ENCODE measurements around the gene UNC93B1. TPM values are rescaled to one million over a fixed set of nuclear protein-coding genes. Genes with fewer than 3 reads are reported as not detected.
A peak's percentile ranks its signal among the peaks of the same experiment; 100 is the strongest.

UNC93B1 gene
- total and polyA plus RNA-seq, 2 of the 13 experiments (the other 11 are each of a cell fraction or from before 2014, with no cell fraction given): 8.8 to 18.9 TPM

DNA sequence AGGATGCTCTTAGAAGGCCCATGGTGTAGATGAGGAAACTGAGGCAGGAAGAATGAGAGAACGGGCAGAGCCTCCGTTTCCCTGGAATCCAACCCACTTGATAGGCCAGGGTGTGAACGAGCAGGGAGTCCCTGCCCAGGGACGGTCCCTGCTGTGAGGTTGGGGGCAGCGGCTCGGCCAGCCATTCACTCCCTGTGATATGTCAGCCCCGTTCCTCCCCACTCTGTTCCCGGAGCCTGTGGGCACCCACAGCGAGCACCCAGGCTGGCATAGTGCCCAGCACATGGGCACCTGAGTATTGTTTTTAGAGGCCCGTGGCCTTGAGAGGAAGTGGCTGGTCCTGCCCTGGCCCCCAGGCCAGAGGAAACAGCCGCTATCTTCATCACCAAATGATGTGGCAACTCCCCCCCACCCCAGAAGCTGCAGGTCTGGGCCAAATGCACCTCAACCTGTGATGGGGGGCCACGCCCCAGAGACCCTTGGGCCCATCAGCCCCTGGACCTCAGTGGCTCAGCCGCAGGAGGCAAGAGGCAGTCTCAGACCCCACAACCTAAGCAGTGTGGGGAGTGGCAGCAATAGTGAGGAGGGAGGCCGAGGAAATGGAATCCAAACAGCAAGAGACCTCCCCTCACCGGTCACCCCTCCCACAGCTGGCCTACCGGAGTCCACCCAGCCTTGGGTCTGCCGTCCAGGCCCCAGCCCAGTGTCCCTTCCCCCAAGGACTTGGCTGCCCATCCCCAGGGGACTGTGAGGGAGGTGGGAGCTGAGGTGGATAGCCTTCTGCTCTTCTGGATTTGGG is 8.3 kb upstream of the UNC93B1 start (continued):
- TF ChIP-seq, protein P1, sequence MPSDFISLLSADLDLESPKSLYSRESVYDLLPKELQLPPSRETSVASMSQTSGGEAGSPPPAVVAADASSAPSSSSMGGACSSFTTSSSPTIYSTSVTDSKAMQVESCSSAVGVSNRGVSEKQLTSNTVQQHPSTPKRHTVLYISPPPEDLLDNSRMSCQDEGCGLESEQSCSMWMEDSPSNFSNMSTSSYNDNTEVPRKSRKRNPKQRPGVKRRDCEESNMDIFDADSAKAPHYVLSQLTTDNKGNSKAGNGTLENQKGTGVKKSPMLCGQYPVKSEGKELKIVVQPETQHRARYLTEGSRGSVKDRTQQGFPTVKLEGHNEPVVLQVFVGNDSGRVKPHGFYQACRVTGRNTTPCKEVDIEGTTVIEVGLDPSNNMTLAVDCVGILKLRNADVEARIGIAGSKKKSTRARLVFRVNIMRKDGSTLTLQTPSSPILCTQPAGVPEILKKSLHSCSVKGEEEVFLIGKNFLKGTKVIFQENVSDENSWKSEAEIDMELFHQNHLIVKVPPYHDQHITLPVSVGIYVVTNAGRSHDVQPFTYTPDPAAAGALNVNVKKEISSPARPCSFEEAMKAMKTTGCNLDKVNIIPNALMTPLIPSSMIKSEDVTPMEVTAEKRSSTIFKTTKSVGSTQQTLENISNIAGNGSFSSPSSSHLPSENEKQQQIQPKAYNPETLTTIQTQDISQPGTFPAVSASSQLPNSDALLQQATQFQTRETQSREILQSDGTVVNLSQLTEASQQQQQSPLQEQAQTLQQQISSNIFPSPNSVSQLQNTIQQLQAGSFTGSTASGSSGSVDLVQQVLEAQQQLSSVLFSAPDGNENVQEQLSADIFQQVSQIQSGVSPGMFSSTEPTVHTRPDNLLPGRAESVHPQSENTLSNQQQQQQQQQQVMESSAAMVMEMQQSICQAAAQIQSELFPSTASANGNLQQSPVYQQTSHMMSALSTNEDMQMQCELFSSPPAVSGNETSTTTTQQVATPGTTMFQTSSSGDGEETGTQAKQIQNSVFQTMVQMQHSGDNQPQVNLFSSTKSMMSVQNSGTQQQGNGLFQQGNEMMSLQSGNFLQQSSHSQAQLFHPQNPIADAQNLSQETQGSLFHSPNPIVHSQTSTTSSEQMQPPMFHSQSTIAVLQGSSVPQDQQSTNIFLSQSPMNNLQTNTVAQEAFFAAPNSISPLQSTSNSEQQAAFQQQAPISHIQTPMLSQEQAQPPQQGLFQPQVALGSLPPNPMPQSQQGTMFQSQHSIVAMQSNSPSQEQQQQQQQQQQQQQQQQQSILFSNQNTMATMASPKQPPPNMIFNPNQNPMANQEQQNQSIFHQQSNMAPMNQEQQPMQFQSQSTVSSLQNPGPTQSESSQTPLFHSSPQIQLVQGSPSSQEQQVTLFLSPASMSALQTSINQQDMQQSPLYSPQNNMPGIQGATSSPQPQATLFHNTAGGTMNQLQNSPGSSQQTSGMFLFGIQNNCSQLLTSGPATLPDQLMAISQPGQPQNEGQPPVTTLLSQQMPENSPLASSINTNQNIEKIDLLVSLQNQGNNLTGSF (CRISPR knock-in tag; IDR thresholded peaks at IDR 0.05): no peak
- no peak for TF ChIP-seq ZNF782 (CRISPR knock-in tag; IDR thresholded peaks at IDR 0.05; ENCODE audit: borderline replicate concordance)

DNA sequence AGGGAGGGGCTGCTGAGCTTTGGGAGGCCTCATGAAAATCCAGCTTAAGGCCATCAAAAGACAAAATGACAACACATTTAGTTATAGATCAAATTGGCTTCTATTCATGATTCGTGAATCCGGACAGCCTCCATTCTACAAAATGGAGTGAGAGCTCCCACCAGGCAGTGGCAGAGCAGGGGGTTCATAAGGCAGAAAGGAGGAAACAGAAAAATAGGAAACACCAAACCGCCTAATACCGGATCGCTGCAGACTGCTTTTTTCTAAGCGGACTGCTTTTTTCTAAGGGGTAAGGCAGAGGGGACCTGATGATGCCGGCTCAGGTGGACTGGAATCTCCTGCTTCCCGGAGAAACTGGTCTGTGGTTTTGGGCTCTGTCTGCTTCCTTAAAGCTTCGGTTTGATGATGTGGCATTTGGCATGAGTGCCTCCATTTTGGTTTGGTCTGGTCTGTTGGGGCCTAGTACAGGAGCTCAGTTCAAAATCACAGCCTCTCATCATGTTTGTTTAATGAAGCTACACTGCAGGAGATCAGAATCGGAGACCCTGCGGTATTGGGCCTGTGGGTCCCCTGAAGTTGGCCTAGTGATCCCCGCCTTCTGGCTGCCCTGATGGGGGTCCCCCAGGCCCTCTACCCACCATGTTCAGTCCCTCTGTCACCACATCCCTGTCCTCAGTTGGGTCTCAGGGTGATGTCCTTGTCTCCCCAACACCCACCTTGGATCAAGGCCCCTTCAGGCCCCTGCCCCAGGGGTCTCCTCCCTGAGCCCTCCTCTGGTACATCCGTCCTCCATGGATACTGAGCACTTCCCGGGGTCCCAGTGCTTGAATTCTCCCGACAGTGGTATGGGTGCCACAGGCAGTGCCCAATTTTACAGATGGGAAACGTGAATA is 7.4 kb upstream of the UNC93B1 start:
- no peaks in the 10 kb centered on the region for H4K20me1 ChIP-seq (ENCODE audit: insufficient read depth, low read length)
- no peaks in the 10 kb centered on the region for H3K79me2 ChIP-seq (ENCODE audit: insufficient read depth, low read length)
- no peaks in the 10 kb centered on the region for H3K27me3 ChIP-seq (ENCODE audit: control insufficient read depth in 1 of 2, insufficient read depth in 2 of 2, low read length in 2 of 2)
- peak; percentile 15 for FAIRE-seq
- ChIA-PET CTCF (ENCODE audit: low intra/inter-chr PET ratio, low total read pairs) (no interaction called here), POLR2A (interaction anchor here (0.8 to 2.9 kb wide), 9 partner anchors 9 to 198 kb away, joined by 3 to 15 read pairs (median 5); no protein-coding TSS in a partner anchor)
- peaks cover 91% of the 10 kb centered on the region for H3K4me1 ChIP-seq (ENCODE audit: insufficient read depth, low read length)
- no peaks in the 10 kb centered on the region for H3K9me3 ChIP-seq (ENCODE audit: low read length)
- H3K27ac ChIP-seq (ENCODE audit: extremely low read length, insufficient read depth, low read length): peak overlapping the region; percentile 78
- no TSS peak for BruUV-seq (replicated peaks)
- peak overlapping the region; percentile 96 for H3K4me2 ChIP-seq (ENCODE audit: low read depth, low read length)
- intact Hi-C loops (cut with micrococcal nuclease; ENCODE audit: unreplicated experiment) (no loop called here), in situ Hi-C loops (cut with HindIII; ENCODE audit: extremely low pct_ligation_motif_present, low pct_unique_long_range_greater_than_20kb) (no loop called here)
- peak overlapping the region; percentile 76; the same call in 1 of the 2 replicates for H3K9ac ChIP-seq (ENCODE audit: insufficient read depth, low read depth, low read length)
- WGBS (ENCODE audit: low lambda C conversion rate): 86% methylated on average over 13 of the region's 16 CpGs
- H3K36me3 ChIP-seq (replicated peaks in 1 of 2; ENCODE audit: control insufficient read depth in 1 of 2, insufficient read depth in 2 of 2, low read length in 2 of 2): no peaks in the 10 kb centered on the region
- peak overlapping the region in 2 of 3 experiments; percentile 53 to 77; a peak in 3 of 6 replicates for H3K4me3 ChIP-seq (replicated peaks in 1 of 3; ENCODE audit: insufficient read depth in 1 of 3, low read depth in 2 of 3, low read length in 3 of 3)
- H2AFZ ChIP-seq (ENCODE audit: low read length): no peak overlapping the region
- DNase-seq (ENCODE audit: low spot score): no peak
- TF ChIP-seq, protein P2, sequence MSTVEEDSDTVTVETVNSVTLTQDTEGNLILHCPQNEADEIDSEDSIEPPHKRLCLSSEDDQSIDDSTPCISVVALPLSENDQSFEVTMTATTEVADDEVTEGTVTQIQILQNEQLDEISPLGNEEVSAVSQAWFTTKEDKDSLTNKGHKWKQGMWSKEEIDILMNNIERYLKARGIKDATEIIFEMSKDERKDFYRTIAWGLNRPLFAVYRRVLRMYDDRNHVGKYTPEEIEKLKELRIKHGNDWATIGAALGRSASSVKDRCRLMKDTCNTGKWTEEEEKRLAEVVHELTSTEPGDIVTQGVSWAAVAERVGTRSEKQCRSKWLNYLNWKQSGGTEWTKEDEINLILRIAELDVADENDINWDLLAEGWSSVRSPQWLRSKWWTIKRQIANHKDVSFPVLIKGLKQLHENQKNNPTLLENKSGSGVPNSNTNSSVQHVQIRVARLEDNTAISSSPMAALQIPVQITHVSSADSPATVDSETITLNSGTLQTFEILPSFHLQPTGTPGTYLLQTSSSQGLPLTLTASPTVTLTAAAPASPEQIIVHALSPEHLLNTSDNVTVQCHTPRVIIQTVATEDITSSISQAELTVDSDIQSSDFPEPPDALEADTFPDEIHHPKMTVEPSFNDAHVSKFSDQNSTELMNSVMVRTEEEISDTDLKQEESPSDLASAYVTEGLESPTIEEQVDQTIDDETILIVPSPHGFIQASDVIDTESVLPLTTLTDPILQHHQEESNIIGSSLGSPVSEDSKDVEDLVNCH (CRISPR knock-in tag; IDR thresholded peaks at IDR 0.05): no peak
- TF ChIP-seq, protein P3, sequence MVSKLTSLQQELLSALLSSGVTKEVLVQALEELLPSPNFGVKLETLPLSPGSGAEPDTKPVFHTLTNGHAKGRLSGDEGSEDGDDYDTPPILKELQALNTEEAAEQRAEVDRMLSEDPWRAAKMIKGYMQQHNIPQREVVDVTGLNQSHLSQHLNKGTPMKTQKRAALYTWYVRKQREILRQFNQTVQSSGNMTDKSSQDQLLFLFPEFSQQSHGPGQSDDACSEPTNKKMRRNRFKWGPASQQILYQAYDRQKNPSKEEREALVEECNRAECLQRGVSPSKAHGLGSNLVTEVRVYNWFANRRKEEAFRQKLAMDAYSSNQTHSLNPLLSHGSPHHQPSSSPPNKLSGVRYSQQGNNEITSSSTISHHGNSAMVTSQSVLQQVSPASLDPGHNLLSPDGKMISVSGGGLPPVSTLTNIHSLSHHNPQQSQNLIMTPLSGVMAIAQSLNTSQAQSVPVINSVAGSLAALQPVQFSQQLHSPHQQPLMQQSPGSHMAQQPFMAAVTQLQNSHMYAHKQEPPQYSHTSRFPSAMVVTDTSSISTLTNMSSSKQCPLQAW (CRISPR knock-in tag; IDR thresholded peaks at IDR 0.05): no peak
- TF ChIP-seq RCOR2 (CRISPR knock-in tag; IDR thresholded peaks at IDR 0.05) (0 out of 2 replicates have a peak, but pooled peaks have one; percentile 1), WIZ (CRISPR knock-in tag; IDR thresholded peaks at IDR 0.05) (no peak)
- no peak for ATAC-seq
